ENCODE results near the gene KMT2C.
"Not testable (repeated sequence)": the region's sequence is repeated elsewhere in the genome, so short reads cannot be mapped to it uniquely, and the experiment has no call there.

The KMT2C gene

DNA sequence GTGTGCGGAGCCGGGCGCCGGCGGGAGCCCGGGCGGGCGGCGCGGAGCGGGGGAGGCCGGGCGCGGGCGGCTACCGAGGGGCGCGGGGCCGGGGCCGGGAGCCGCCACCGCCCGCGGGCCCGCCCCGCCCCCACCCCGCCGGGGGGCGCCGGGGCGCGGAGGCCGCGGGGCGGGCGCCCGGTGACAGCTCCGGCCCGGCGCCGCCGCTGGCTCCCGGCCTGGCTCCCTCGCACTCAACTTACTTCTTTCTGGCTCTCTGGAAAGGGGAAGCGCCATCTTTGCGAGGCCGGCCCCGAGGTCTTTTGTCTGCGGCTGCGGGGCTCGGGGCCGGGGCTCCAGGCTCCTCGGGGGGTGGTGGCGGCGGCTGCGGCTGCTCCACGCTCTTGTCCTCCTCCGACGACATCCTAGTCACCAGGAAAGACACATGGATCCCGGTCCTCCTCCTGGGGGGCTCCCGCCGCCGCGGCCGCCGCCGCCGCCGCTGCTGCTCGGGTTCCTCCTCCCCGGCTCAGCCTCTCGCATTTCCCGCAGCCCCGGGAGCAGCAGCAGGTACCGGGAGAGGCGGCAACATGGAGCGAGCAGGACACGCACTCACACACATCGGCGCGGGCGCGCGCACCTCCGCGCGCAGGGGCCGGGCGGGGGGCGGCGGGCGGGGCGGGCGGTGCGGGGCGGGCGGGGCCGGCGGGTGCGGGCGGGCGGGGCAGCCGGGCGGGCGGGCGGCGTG is at the start of gene KMT2C:
Gene KMT2C (minus strand): TSS at position 620 of the 727 bp plus-strand sequence. CDS start 217 bp downstream, at position 403.
- peak; percentile 10 to 12 for ATAC-seq

DNA sequence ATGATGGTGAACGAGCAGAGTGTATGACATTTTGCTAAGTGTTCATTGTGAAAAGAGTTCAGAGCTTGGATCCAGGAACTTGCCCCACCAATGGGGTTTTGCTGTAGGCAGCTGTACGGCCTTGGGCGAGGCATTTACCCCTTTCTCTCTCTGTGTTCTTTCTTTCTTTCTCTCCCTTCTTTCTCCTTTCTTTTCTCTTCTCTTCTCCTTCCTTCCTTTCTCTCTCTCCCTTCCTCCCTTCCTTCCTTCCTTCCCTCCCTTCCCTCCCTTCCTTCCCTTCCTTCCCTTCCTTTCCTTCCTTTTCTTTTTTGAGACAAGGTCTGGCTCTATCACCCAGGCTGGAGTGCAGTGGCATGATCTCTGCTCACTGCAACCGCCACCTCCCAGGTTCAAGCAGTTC is 45.3 kb upstream of the KMT2C start:
- no peak for ATAC-seq

DNA sequence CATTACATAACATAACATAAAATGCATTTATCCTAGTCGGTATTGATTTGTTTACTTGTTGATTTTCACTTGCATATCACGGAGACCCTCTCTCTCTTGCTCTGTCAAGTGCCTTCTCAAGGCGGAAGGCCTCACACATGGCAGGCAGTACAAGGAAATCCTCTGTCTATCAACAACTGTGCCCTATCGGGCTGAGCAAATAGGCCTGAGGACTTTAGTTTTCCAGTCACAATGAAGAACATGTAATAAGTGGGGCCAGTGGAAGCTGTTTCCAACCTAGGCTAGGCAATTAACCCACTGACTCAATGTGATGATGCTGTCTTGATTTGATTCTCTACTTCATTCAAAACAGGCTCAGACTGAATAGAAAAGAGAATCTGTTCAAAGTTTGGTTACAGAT is 44.9 kb upstream of the KMT2C start:
- no peak for ATAC-seq

DNA sequence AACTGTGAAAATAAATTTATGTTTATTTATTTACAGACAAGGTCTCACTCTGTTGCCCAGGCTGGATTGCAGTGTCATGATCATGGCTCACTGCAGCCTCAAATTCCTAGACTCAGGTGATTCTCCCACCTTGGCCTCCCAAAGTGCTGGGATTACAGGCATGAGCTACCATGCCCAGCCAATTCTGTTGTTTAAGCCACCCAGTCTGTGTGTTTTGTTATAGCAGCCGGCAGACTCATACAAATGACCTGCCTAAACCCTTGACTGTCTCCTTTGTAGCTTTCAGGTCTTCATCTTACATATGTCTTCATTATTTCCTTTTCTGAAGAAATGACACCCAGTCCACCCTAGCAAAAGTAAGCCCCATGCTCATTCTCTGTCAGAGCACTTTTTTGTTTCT is 43.8 kb upstream of the KMT2C start:
- ATAC-seq, result no peak

DNA sequence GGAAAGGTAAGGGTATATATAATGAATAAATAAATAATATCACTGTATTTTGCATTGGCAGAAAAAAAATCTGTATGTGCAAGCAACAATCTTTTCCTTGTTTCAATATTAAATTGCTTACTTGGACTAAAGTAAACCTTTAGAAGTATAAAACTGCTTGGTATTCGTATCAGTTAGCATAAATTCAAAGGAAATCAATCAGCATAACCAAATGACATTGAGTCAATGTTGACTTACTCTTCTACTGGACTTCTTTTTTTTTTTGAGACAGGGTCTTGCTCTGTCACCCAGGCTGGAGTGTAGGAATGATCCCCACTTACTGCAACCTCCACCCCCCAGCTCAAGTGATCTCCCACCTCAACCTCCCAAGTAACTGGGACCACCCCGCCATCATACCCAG is 42.3 kb upstream of the KMT2C start:
- no peak for ATAC-seq

DNA sequence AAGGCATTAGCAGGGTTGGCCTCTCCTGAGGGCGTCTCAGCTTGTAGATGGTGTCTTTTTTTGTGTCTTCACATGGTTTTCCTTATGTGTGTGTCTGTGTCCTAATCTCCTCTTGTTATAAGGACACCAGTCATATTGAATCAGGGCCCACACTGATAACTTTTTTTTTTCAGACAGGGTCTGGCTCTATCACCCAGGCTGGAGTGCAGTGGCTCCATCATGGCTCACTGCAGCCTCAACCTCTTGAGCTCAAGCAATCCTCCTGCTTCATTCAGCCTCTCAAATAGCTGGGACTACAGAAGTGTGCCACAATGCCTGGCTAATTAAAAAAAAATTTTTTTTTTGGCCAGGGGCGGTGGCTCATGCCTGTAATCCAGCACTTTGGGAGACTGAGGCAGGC is 41.3 kb upstream of the KMT2C start:
- ATAC-seq, result no peak

DNA sequence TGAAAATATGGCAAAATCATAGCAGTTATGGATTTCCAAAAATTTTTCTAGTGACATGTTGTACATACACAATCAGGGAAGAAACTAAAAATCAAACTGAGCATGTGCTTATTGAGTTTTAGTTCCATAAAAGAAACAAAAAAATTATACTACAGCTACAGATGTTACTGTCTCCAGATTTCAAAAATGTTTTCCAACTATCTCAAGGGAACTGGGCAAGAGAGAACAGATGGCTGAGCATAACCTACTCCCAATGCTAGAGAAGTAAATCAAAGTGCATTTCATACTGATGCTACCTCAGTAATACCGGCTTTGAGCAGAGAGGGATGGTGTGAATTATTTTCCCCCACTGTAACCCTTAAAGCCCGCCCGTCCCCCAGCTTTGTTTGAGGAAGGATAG is 40.7 kb upstream of the KMT2C start:
- no peak for ATAC-seq

DNA sequence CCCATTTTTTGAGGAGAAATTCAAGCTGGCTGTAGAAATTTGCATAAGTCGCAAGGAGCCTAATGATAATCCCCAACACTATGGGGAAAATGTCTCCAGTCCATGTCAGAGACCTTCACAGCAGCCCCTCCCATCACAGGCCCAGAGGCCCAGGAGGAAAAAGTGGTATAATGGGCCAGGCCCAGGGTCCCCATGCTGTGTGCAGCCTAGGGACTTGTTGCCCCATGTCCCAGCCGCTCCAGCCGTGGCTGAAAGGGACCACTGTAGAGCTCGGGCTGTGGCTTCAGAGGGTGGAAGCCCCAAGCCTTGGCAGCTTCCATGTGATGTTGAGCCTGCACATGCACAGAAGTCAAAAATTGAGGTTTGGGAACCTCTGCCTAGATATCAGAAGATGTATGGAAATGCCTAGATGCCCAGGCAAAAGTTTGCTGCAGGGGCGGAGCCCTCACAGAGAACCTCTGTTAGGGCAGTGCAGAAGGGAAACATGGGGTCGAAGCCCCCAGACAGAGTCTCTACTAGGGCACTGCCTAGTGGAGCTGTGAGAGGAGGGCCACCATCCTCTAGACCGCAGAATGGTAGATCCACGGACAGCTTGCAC is 35.3 kb upstream of the KMT2C start:
- ATAC-seq, result not testable (repeated sequence)

DNA sequence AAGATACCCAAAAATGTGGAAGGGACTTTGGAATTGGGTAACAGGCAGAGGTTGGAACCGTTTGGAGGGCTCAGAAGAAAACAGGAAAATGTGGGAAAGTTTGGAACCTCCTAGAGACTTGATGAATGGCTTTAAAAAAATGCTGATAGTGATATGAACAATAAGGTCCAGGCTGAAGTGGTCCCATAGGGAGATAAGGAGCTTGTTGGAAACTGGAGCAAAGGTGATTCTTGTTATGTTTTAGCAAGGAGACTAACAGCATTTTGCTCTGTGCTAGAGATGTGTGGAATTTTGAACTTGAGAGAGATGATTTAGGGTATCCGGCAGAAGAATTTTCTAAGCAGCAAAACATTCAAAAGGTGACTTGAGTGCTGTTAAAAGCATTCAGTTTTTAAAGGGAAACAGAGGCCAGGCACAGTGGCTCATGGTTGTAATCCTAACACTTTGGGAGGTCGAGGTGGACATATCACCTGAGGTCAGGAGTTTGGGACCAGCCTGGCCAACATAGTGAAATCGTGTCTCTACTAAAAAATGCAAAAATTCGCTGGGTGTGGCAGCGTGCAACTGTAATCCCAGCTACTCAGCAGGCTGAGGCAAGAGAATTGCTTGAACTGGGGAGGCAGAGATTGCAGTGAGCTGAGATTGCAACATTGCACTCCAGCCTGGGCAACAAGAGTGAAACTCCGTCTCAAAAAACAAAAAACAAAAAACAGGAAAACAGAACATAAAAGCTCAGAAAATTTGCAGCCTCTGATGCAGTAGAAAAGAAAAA is 34.6 kb upstream of the KMT2C start:
- not testable (repeated sequence) for ATAC-seq

DNA sequence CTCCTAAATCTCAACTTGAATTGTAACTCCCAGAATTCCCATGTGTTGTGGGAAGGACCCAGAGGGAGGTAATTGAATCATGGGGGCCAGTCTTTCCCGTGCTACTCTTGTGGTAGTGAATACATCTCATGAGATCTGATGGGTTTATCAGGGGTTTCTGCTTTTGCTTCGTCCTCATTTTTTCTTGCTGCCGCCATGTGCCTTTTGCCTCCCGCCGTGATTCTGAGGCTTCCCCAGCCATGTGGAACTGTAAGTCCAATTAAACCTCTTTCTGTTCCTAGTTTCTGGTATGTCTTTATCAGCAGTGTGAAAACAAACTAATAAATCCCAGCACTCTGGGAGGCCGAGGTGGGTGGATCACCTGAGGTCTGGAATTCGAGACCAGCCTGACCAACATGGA is 33.8 kb upstream of the KMT2C start:
- ATAC-seq, result not testable (repeated sequence)

DNA sequence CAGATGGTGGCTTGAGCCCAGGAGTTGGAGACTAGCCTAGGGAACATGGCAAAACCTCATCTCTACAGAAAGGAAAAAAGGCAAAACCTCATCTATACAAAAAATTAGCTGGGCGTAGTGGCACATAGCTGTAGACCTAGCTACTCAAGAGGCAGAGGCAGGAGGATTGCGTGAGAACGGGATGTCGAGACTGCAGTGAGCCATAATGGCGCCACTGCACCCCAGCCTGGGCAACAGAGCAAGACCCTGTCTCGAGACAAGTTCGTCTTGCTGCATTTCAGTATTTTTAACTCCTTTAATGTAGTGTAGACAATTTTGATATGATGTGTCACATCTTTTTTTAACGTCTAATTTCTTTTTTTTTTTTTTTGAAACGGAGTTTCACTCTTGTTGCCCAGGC is 31.4 kb upstream of the KMT2C start:
- no peak for ATAC-seq

DNA sequence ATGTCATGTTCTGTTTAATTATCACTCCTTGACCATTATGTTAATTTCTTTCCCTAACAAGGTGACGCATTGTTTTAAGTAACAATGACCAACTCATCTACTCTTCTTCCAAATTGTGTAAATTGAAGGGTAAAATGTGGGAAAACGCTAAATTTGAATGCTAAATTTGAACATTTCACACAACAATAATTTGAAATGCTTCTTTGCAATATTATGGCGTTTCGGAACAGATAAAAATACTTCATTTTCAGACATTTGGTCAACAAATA is 29.2 kb upstream of the KMT2C start:
- ATAC-seq, result no peak

DNA sequence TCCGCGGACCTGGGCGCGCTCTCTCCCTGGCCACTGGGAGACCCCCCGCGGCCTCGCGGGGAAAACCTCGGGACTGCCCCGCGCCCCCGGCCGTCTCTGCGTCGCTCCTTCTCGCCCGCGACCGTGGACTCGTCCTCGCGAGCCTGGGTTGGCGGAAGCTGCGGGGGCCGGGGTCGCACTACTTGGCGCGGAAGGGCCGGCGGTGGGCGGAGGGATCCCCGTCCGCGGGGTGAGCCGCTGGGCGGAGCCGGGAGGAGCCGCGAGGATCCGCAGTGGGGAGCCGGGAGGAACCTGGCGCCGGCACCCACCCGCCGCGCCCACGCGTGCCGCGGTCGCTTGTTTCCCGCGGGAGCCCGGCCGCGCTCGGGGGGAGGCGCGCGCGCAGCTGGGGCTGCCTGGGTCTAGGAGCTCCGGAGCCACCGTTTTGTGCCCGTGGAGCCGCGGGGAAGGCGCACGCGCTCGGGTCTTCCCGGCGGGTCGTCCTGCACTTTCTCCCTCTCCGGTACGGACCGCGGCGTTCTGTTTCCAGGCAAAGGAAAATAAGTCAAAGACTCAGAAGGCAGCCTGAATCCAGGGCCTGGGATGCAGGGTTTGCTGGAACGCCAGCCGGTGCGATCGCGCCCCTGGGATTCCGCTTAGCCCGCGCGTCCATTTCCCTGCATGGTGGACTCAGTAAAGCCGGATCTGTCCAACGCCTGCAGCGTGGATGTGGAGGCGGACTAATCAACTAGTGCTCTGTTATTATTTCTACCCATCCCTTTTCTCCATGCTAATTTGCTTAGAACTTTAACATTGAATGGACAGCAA is 28.7 kb upstream of the KMT2C start:
- ATAC-seq, result peak; percentile 17 to 18

DNA sequence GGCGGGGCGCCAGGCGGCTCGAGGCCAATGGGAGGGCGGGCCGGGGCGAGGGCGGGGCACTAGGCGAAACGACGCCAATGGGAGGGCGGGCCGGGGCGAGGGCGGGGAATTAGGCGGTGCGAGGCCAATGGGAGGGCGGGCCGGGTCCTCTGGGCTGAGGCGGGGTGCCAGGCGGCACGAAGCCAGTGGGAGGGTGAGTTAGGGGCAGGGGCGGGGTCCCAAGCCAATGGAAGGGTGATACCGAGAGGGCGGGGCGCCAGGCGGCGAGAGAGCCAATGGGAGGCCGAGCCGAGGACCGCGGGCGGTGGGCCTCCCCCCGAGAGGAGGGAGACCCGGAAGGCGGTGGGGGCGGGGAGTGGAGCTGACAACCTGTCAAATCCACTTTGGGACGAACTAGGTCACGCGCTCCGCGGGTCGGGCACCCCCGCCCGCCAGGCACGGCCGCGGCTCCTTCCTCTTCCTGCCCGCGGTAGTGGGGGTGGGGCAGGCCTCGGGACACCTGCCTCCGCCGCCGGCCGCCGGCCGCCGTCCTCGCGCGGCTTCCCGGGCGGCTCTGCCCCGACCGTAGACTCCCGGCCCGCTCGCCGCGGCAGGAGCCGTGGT is 28.0 kb upstream of the KMT2C start:
- ATAC-seq, result peak; percentile 92 to 95

DNA sequence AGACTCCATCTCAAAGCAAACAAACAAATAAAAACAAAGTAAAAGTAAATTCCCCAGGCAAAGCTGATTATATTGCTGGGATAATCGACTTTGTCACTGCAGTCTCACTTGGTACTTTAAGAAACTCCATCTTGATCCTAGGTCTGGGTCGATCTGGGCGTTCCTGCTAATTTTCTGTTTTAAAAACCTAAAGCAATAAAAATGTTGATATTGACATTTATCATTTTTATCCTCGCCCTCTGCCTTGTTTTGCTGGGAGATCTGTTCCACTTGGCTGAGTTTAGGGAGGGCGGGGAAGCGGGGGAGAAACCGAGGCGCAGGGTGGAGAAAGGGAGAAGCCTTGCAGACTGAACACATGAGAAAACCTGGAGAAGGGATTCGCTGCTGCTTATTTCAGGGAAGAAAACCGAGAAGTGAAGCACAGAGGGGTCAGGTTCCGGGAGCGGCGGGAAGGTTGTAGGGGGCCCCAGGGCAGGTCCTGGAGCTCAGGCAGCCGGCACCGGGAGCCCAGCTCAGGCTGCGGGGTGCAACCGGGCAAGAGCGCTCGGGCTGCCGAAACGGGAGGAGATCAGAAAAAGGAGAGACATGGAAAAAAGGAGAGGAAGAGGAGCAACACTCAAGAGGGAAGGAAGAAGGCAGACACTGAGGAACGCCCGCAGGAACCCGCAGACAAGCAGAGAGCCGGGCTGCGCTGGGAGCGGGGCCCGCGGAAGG is 27.3 kb upstream of the KMT2C start:
- peak; percentile 0 for ATAC-seq

DNA sequence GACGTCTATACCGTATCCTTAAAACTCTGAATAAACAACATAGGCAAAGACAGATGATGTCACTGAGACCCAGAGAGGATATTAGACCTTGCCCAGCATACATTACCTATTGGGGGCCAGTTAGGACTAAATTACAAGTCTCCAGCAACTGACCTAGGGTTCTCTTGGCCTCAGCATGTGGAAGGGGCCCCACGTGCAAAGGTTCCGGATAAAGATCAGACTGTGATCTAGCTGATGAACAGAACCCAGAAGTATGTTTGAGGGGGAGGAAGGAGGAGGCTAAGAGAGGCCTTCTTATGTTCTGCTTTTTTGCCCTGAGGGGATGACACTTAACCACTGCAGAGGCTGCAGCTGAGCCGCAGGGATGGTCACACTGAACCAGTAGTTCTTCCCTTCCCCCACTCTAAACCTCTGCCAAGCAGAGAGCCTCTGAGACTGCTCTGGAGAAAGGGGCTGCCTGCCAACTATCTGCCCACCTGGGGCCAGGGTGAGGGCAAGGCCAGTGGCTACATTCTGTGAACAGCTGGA is 24.0 kb upstream of the KMT2C start:
- ATAC-seq, result no peak

DNA sequence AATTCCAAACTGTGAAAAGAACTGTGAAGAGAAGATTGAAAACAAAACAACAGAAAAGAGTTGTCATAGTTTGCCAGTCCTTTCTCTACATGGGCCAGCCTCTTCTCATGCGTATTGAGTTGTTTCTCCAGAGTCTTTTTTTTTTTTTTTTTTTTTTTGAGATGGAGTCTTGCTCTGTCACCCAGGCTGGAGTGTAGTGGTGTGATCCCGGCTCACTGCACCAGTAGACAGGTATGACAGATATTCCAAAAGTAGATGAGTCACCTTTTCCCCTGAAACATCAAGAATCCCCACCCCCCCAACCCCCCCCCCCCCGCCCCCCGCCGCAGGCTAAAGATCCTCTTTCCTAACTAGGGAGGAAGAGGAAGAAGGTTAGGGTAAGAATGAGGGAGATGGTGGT is 15.6 kb upstream of the KMT2C start:
- no peak for ATAC-seq

DNA sequence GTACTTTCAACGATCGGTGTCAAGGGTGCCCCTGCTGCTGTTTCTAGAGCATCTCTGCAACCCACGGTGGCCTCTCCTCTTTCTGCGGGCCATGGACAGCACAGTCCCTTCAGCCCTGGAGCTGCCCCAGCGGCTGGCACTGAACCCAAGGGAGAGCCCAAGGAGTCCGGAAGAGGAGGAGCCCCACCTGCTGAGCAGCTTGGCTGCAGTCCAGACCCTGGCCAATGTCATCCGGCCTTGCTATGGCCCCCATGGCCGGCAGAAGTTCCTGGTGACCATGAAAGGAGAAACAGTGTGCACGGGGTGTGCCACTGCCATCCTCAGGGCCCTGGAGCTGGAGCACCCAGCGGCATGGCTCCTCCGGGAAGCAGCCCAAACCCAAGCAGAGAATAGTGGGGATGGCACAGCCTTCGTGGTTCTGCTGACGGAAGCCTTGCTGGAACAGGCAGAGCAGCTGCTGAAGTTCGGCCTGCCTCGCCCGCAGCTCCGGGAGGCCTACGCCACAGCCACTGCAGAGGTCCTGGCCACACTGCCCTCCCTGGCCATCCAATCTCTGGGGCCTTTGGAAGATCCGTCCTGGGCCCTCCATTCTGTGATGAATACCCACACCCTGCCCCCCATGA is 9.7 kb upstream of the KMT2C start:
- ATAC-seq, result not testable (repeated sequence)

DNA sequence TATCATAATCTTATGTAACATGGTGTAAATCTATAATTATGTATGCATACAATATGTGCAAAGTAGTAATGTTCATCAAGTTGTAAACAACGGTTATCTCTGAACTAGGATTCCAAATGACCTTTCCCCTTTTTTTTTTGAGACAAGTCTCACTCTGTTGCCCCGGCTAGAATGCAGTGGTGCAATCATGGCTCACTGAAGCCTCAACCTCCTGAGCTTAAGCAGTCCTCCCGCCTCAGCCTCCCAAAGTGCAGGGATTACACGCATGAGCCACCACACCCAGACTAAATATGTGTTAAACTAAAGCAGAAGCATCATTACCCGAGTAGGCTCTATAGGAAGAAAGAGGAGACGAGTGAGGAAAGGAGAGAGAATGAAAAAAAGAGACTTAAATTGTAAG is 7.8 kb upstream of the KMT2C start:
- ATAC-seq, result no peak

DNA sequence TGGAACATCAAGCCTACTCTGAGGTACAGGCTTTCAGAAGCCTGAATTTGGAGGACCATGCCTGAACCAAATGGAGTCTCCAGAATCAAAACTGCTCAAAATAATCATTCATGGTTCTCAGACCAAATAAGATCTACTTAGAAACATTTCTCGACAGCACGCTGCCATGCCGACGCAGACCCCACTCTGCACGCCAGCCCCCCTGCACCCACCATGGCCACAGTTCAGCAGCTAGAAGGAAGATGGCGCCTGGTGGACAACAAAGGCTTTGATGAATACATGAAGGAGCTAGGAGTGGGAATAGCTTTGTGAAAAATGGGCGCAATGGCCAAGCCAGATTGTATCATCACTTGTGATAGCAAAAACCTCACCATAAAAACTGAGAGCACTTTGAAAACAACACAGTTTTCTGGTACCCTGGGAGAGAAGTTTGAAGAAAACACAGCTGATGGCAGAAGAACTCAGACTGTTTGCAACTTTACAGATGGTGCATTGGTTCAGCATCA is 6.6 kb upstream of the KMT2C start:
- no peak for ATAC-seq

DNA sequence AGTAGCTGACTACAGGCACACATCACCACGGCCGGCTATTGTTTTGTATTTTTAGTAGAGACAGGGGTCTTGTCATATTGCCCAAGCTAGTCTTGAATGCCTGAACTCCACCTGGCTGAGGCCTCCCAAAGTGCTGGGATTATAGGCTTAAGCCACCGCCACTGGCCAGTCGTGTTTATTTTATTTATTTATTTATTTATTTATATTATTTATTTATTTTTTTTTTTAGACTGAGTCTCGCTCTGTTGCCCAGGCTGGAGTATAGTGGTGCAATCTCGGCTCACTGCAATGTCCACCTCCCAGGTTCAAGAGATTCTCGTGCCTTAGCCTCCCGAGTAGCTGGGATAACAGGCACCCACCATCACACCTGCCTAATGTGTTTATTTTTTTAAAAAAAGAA is 6.0 kb upstream of the KMT2C start:
- not testable (repeated sequence) for ATAC-seq
